Measurements from ENCODE around the gene DEDD2. TPM values are rescaled to one million over a fixed set of nuclear protein-coding genes. Genes with fewer than 3 reads are reported as not detected.

DEDD2 gene
- total and polyA plus RNA-seq, 3 donors from 2014 or later = 40.7 to 80.0 (median 54.4) TPM

DNA sequence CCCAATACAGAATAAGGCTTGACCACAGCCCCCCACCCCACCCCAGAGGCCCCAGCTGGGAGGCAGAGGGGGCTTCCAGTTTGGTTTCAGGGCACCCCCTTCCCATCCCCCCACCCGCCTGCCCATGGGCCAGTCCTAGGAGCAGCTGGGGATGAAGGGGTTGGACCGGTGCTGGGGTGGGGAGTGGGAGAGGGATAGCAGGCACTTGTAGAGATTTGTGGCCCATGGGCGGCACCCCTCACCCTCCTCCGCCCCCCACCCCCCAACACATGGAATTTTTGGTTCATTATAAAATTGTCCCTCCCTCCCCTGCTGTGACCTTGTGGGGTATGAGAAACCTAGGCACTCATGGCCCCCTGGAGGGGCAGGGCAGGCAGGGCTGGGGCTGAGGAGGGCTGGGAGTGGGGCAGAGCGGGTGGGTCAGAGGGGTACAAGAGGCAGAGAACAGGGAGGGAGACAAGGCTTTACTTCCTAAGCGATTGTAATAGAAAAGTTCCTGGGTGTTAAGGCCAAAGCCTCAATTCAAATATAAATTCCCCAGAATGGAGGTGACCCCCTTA, 30.2 kb upstream of the DEDD2 start:
- TF ChIP-seq, protein P1, sequence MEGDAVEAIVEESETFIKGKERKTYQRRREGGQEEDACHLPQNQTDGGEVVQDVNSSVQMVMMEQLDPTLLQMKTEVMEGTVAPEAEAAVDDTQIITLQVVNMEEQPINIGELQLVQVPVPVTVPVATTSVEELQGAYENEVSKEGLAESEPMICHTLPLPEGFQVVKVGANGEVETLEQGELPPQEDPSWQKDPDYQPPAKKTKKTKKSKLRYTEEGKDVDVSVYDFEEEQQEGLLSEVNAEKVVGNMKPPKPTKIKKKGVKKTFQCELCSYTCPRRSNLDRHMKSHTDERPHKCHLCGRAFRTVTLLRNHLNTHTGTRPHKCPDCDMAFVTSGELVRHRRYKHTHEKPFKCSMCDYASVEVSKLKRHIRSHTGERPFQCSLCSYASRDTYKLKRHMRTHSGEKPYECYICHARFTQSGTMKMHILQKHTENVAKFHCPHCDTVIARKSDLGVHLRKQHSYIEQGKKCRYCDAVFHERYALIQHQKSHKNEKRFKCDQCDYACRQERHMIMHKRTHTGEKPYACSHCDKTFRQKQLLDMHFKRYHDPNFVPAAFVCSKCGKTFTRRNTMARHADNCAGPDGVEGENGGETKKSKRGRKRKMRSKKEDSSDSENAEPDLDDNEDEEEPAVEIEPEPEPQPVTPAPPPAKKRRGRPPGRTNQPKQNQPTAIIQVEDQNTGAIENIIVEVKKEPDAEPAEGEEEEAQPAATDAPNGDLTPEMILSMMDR (IDR thresholded peaks at IDR 0.05) = no peak
- TF ChIP-seq POLR2A (IDR thresholded peaks at IDR 0.05) = no peak
- no peaks in the 10 kb centered on the region for H3K27me3 ChIP-seq
- no peaks in the 10 kb centered on the region for H3K9me3 ChIP-seq
- peaks cover 73% of the 10 kb centered on the region for H3K4me1 ChIP-seq
- H3K4me3 ChIP-seq = no peak overlapping the region
- intact Hi-C loops (cut with DNase I; ENCODE audit: low total_unique reads) = loop anchor here (5.0 kb wide), 1 partner anchor 45 kb away; no protein-coding TSS in a partner anchor
- WGBS, 2 donors = 73 to 74% methylated on average over 2 to 6 of the region's 6 CpGs
- peak overlapping the region; percentile 52 to 75 for H3K27ac ChIP-seq
- H3K36me3 ChIP-seq (ENCODE audit: low read depth, missing control alignments) = no peaks in the 10 kb centered on the region
- DNase-seq = no peak

DNA sequence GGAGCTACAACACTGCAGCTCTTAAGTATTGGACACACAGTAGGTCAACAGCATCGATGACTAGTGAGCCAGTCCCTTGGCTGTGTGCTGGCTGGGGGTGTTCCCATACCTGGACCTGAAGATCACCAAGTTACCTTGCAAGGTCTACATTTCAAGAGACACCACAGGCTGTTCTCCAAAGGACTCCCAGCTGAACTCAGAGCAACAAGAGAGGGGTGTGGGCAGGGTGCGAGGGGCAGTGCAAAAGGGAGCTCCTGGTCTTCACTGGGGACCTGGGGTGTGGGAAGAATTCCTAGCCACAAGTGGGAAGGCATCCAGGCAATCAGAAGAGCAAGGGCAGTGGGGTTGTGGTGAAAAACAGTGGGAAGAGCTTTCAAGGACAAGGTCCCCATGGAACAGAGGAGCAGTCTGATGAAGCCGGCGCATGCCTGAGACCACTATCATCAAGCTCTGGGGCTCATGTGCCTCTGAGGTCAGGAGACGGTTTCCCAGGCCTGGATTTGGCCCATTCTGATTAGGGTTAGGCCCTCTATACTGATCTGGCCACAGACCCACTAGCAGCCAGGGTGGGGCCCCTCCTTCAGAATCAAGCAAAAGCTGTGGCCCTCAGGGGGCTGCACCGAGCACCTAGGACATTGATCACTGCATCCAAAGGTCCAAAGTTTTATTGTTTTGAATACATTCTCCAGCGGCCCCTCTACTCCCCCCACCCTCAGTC, 29.6 kb upstream of the DEDD2 start:
- Histone ChIP-seq H3K27ac (peak overlapping the region; percentile 52 to 75), H3K27me3 (no peaks in the 10 kb centered on the region), H3K9me3 (no peaks in the 10 kb centered on the region), H3K36me3 (ENCODE audit: low read depth, missing control alignments) (no peaks in the 10 kb centered on the region), H3K4me3 (no peak overlapping the region), H3K4me1 (peaks cover 70% of the 10 kb centered on the region)
- 51 to 53% methylated on average over 6 to 7 of the region's 7 CpGs for WGBS, 2 donors
- intact Hi-C loops (cut with DNase I; ENCODE audit: low total_unique reads) = loop anchor here (5.0 kb wide), 1 partner anchor 45 kb away; no protein-coding TSS in a partner anchor
- TF ChIP-seq, protein P1 (IDR thresholded peaks at IDR 0.05) = no peak
- no peak for TF ChIP-seq POLR2A (IDR thresholded peaks at IDR 0.05)
- peak; percentile 78 for DNase-seq

DNA sequence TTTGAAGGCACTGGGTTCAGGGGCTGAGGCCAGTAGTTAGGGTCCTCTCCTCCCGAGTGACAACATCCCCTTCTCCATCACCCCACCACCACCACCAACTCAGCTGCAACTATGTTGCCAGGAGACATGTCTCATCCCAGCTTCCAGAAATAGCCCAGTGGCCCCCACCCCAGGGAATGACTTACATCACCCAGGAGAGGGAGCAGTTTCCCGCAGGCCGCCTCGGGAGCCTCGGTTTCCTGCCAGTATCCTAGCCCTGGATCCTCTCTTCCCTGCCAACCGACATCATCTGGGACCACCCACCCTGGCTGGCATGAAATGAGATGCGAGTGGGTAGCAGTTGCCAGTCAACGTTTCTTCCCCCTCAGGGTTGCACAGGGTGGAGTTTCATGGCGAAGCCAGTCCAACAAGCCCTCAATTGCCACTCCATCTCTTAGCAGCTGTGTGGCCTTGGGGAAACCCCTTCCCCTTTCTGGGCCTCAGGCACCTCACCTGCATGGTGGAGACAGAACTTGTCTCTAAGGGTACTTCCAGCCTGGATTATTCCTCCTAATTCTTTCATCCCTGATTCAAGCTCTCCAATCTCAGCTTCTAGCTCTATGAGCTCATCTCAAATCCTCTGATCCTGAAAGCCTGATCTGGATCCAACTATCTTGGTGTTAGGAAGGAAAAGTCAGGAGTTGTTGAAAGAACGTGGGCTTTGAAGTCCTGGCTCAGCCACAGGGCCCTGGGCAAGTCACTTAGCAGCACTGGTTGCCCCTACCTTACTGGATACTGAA, 28.9 kb upstream of the DEDD2 start:
- Histone ChIP-seq H3K9me3 (no peaks in the 10 kb centered on the region), H3K4me1 (peaks cover 67% of the 10 kb centered on the region), H3K36me3 (ENCODE audit: low read depth, missing control alignments) (no peaks in the 10 kb centered on the region), H3K27ac (peak overlapping the region; percentile 52 to 75), H3K27me3 (no peaks in the 10 kb centered on the region), H3K4me3 (no peak overlapping the region)
- 24 to 42% methylated on average over 7 to 10 of the region's 10 CpGs for WGBS, 2 donors
- DNase-seq = peak; percentile 88
- no peak for TF ChIP-seq POLR2A (IDR thresholded peaks at IDR 0.05)
- TF ChIP-seq, protein P1 (IDR thresholded peaks at IDR 0.05) = peak; percentile 58 to 67 (median 61)
- intact Hi-C loops (cut with DNase I; ENCODE audit: low total_unique reads) = loop anchor here (5.0 kb wide), 1 partner anchor 46 kb away; no protein-coding TSS in a partner anchor

DNA sequence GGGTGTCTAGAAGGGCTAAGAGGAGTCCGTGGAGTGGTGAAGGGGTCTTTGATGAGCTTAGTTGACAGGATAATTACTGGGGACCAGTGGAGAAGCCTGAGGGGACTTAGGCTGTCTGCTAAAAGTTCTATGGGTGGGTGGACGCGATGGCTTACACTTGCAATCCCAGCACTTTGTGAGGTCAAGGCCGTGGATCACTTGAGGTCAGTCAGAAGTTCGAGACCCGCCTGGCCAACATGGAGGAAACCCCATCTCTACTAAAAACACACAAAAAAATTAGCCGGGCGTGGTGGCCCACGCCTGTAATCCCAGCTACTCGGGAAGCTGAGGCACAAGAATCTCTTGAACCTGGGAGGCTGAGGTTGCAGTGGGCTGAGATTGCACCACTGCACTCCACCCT, 27.8 kb upstream of the DEDD2 start:
- no peaks in the 10 kb centered on the region for H3K27me3 ChIP-seq
- 45 to 68% methylated on average over 10 of the region's 10 CpGs for whole genome bisulfite sequencing, 2 donors

More for the DNA sequence above, 27.8 kb upstream of the DEDD2 start:
- Histone ChIP-seq H3K36me3 (ENCODE audit: low read depth, missing control alignments) (no peaks in the 10 kb centered on the region), H3K9me3 (no peaks in the 10 kb centered on the region), H3K27ac (peak overlapping the region; percentile 55 to 90), H3K4me3 (peak overlapping the region in 1 of 2 donors; percentile 76), H3K4me1 (peaks cover 66% of the 10 kb centered on the region)
- intact Hi-C loops (cut with DNase I; ENCODE audit: low total_unique reads) = loop anchor here (5.0 kb wide), 1 partner anchor 47 kb away; no protein-coding TSS in a partner anchor
- no peak for TF ChIP-seq POLR2A (IDR thresholded peaks at IDR 0.05)
- TF ChIP-seq, protein P1 (IDR thresholded peaks at IDR 0.05) = no peak
- no peak for DNase-seq

Measured in testis (tissue), 3 donors.